Naive thymus-derived CD8-positive, alpha-beta T cell (primary cell): ENCODE data around the gene ZDHHC14. TPM values are rescaled to one million over a fixed set of nuclear protein-coding genes. Genes with fewer than 3 reads are reported as not detected.
A peak's percentile ranks its signal among the peaks of the same experiment; 100 is the strongest.
"Not testable (repeated sequence)": the region's sequence is repeated elsewhere in the genome, so short reads cannot be mapped to it uniquely, and the experiment has no call there.

Experiments
- ATAC-seq, 2 donors: fragments of 150-1000 bp; cut with Tn5 transposase in 1 of 2; sonication (Bioruptor Pico), chemical (Tn5 transposase) in 1 of 2; 1 replicate in 1 of 2; 2 replicates in 1 of 2; pipeline ENCODE4 v1.10.0; 2021; ENCODE audit warnings: mild to moderate bottlenecking in 2 of 2, moderate library complexity in 2 of 2
- POLR2A ChIA-PET: fragments of 350-600 bp; sonication (Branson Sonifier 250); formaldehyde crosslinking; loops from one replicate; lab custom pipeline; 2021; ENCODE audit warnings: antibody characterized with exemption; lab: Charles Lee
- DNase-seq, 10 donors: peaks; one replicate each; pipeline versions ENCODE4 v3.0.0 to v3.0.0-alpha.2; 2020 to 2022
- H3K27ac Mint-ChIP-seq, 10 donors: one replicate each; pipeline ENCODE4 v1.8.0; 2020 to 2022; ENCODE audit warnings: mild to moderate bottlenecking in 10 of 10, mixed read lengths in 10 of 10, moderate library complexity in 4 of 10, inconsistent platforms in 1 of 10
- H3K27me3 Mint-ChIP-seq, 5 donors: one replicate each; pipeline ENCODE4 v1.8.0; 2021 to 2022; ENCODE audit warnings: mixed read lengths in 5 of 5
- H3K36me3 Mint-ChIP-seq, 3 donors: one replicate each; pipeline ENCODE4 v1.8.0; 2020 to 2022; ENCODE audit warnings: mixed read lengths in 3 of 3, mild to moderate bottlenecking in 2 of 3, inconsistent platforms in 1 of 3
- H3K4me1 Mint-ChIP-seq, 4 donors: one replicate each; pipeline ENCODE4 v1.8.0; 2021 to 2022; ENCODE audit warnings: mixed read lengths in 4 of 4
- H3K4me3 Mint-ChIP-seq, 10 donors: one replicate each; pipeline ENCODE4 v1.8.0; 2020 to 2022; ENCODE audit warnings: mild to moderate bottlenecking in 10 of 10, mixed read lengths in 10 of 10, moderate library complexity in 6 of 10, inconsistent platforms in 1 of 10
- H3K9me3 Mint-ChIP-seq, 9 donors: one replicate each; pipeline ENCODE4 v1.8.0; 2020 to 2022; ENCODE audit warnings: mixed read lengths in 9 of 9, mild to moderate bottlenecking in 3 of 9, inconsistent platforms in 1 of 9, moderate library complexity in 1 of 9
- polyA plus RNA-seq, 3 donors: library from polyadenylated mRNA; unstranded; fragments of 300-500 nt; fragmentation: Illumina TruSeq; gene quantifications; one replicate each; pipeline ENCODE4 v1.2.3, GENCODE V29; 2021
- total RNA-seq, 8 experiments: library from RNA in 2 of 8; stranded (reverse) in 2 of 8; gene quantifications; one replicate each; pipeline ENCODE4 v1.2.3 and lab custom pipeline; 2021 to 2026

Gene ZDHHC14
- total and polyA plus RNA-seq, 5 experiments from 2014 or later, result 0.09 to 1.9 (median 1.4) TPM

DNA sequence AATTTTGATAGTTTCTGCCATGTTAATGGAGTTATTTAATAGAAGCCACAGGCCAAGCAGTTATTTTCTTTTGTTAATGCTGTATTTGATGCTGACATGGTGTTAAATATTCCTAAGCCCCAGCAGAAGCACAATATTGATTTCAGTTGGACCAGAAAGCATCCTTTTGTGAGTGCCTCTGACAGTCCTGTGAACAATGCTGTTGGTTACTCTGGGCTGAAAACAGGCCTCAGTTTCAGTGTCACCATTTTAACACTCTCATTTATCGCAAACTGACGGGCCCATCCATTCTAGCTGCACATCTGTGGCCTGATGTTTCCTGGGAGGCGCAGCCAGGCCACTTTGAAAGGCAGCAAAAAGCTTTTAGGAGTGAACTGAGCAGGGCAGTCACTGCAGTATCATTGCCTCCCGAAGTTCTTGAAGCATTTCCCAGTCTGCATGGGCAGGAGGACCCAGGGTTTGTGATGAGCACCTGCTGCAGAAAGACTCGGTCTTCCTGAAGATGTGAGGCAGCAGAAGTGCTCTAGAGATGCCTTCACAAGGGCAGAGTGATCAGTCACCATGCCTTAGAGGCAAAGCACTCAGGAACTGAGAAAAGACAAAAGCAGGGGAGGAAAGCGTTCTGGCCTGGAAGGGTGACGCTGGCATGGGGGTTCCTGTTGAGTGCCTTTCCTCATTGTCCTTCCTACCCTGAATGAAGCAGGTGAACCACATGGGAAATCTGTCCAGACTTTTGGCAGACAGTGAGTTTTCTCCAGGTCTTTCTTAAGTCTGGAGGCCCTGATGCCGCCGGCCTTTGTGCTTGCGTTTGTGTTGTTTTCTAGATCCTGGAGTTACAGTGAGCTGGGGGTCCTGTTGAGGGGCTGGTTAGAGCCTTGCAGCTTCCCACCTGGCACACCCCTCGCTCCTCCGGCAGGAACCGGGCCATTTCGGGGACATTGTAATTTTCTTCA, 74.0 kb downstream of the ZDHHC14 start:
- H3K9me3 Mint-ChIP-seq, result no peaks in the 10 kb centered on the region
- ATAC-seq, result no peak

DNA sequence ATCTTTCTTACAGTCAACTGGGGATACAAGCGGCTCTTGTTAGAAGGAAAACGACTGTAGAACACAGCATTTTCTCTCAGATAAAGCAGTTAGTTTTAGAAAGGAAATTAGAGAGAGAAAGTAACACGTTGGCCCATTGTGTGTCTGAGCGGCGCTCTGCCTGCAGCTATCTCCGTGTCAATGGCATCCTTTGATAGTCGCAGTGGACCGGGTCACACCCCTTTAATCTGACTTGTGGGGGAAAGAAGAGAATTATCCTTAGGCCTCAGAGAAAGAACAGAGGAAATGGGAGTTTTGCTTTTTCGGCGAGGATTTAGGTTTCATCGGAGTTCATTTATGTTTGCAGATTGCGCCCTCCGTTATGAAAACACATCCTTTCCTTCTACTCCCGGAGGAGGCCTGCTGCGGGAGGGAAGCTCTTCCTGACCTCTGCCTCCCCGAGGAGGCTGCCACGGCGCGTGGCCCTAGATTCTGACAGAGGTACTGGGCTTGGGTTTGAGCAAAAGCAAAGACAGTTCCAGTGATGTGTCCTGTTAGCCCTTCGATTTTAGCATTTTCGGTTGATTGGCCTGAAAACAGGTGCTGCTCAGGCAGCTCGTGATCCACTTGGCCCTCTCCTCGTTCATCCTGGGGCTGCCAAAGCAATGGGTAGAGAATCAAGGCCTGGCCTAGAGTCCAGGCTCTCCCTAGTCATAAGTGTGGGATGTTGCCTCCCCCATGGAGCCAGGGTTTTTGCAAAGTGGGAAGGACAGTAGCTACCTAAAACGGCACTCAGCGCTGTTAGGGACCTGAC, 74.9 kb downstream of the ZDHHC14 start:
- no peaks in the 10 kb centered on the region for H3K36me3 Mint-ChIP-seq
- H3K4me3 Mint-ChIP-seq, result peak overlapping the region in 1 of 10 donors; percentile 5
- POLR2A ChIA-PET, result interaction anchor here (0.7 kb wide), 1 partner anchor 130 kb away, joined by 3 read pairs; no protein-coding TSS in a partner anchor
- peaks cover 0 to 1% (median 0%) of the 10 kb centered on the region in 5 donors for H3K27me3 Mint-ChIP-seq
- peak overlapping the region in 1 of 10 donors; percentile 65 for H3K27ac Mint-ChIP-seq
- peaks cover 4 to 30% (median 11%) of the 10 kb centered on the region in 4 donors for H3K4me1 Mint-ChIP-seq
- ATAC-seq (no peak), DNase-seq (no peak)
- H3K9me3 Mint-ChIP-seq, result no peaks in the 10 kb centered on the region

More for the DNA sequence above, 74.0 kb downstream of the ZDHHC14 start:
- Mint-ChIP-seq H3K4me1 (peaks cover 4 to 23% (median 10%) of the 10 kb centered on the region in 4 donors), H3K27me3 (peaks cover 0 to 1% (median 0%) of the 10 kb centered on the region in 5 donors), H3K27ac (no peak overlapping the region), H3K36me3 (no peaks in the 10 kb centered on the region), H3K4me3 (no peak overlapping the region)
- POLR2A ChIA-PET, result no interaction called here
- no peak for DNase-seq

DNA sequence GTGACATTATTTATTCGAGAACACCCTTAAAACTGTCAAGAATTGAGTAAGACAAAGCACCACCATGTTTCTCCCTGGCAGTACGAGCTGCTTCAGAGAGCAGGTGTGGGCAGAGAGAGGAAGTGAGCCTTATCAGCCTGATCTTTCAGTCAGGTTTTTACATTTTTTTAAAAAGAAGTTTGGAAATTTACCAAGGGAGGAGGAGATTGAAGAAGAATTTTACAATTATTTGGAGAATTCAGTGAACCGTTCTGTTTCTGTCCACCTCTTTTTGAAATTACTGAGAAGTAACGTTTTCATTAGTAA, 75.5 kb downstream of the ZDHHC14 start:
- POLR2A ChIA-PET, result interaction anchor here (0.7 kb wide), 1 partner anchor 130 kb away, joined by 3 read pairs; no protein-coding TSS in a partner anchor
- peaks cover 0 to 1% (median 0%) of the 10 kb centered on the region in 5 donors for H3K27me3 Mint-ChIP-seq
- peak in 2 of 10 donors; percentile 5 to 23 for DNase-seq
- H3K36me3 Mint-ChIP-seq, result no peaks in the 10 kb centered on the region
- H3K9me3 Mint-ChIP-seq, result no peaks in the 10 kb centered on the region
- H3K4me1 Mint-ChIP-seq, result peaks cover 4 to 35% (median 12%) of the 10 kb centered on the region in 4 donors
- ATAC-seq, result no peak
- peak overlapping the region in 4 of 10 donors; percentile 30 to 65 (median 34) for H3K27ac Mint-ChIP-seq
- peak overlapping the region in 1 of 10 donors; percentile 5 for H3K4me3 Mint-ChIP-seq

DNA sequence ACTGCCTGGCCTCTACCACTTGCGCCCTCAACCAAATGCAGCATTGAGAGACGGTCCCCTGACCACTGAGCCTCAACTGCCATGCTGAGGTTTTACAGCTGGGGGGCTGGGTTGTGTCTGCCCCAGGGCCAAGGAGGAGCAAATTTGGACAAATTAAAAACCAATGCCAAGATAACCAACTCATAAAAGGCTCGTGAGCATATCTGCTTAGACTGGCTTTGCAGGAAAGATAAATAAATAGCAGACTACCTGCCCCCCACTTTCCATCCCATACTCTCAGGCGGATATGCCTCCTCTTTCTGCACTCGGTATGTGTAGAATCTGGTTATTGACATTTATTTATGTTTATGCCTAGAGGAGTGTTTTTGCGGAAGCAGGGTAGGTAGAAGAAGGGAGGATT, 76.8 kb downstream of the ZDHHC14 start:
- Mint-ChIP-seq H3K36me3 (no peaks in the 10 kb centered on the region), H3K27ac (no peak overlapping the region), H3K4me3 (no peak overlapping the region), H3K4me1 (peaks cover 4 to 35% (median 12%) of the 10 kb centered on the region in 4 donors), H3K27me3 (peaks cover 0 to 1% (median 0%) of the 10 kb centered on the region in 5 donors), H3K9me3 (no peaks in the 10 kb centered on the region)
- DNase-seq (no peak), ATAC-seq (no peak)
- POLR2A ChIA-PET, result no interaction called here

DNA sequence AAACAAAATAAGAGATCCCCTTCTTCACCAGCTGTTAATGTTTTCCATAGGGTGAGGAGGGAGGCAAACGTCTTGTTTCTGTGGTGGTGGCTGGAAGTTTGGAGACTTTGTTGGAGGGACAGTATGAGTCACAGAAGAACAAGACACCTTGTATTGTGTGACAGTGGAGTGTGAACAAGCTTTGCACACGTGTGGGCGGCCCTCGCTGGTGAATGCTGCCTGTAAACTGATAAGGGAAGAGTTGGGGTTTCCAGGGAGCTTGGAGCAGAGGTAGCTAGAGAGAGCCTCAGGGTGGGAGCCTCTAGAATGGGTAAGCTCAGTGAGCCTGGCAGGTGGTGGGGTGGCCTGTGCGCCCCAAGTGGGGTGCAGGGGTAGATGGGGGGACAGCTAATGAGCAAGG, 78.3 kb downstream of the ZDHHC14 start:
- no peak overlapping the region for H3K4me3 Mint-ChIP-seq
- H3K9me3 Mint-ChIP-seq, result no peaks in the 10 kb centered on the region
- H3K4me1 Mint-ChIP-seq, result peaks cover 4 to 38% (median 12%) of the 10 kb centered on the region in 4 donors
- no peaks in the 10 kb centered on the region for H3K36me3 Mint-ChIP-seq
- ATAC-seq (no peak), DNase-seq (no peak)
- peak overlapping the region in 1 of 10 donors; percentile 68 for H3K27ac Mint-ChIP-seq
- POLR2A ChIA-PET, result no interaction called here
- peaks cover 0 to 1% (median 0%) of the 10 kb centered on the region in 5 donors for H3K27me3 Mint-ChIP-seq

DNA sequence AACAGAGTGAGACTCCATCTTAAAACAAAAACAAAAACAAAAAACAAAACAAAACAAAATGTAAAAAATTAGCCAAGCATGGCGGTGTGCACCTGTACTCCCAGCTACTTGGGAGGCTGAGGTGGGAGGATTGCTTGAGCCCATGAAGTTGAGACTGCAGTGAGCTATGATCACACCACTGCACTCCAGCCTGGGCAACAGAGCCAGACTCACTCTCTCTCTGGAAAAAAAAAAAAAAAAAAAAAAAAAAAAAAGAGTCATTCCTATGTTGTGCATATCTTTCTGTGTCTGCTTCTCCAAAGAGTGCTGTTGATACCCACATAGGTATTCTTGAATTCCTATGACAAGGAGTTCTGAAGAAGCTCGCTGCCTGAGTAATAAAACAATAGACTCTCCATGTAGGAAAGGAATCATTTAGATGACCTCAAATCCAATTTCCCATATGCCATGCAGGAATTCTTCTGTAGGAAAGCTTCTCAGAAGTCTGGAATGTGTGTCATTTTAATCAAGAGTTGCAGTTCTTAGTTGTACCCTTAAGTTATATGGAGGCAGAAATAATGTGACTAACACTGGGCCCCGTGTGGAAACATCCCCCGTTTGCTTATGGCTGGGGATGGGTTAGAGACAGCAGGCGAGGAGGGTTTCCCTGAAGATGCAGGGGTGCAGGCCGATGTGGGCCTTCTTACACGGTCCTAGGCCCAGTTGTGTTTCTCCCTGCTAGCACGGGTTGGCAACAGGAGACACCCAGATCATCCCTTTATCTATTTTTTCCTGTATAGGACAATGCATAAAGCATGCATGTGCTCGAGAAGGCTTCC, 79.4 kb downstream of the ZDHHC14 start:
- H3K4me3 Mint-ChIP-seq, result peak overlapping the region in 1 of 10 donors; percentile 11
- DNase-seq, result no peak
- peaks cover 4 to 46% (median 12%) of the 10 kb centered on the region in 4 donors for H3K4me1 Mint-ChIP-seq
- no peaks in the 10 kb centered on the region for H3K9me3 Mint-ChIP-seq
- no peaks in the 10 kb centered on the region for H3K36me3 Mint-ChIP-seq
- no peak for ATAC-seq
- H3K27ac Mint-ChIP-seq, result peak overlapping the region in 1 of 10 donors; percentile 44
- peaks cover 0 to 1% (median 0%) of the 10 kb centered on the region in 5 donors for H3K27me3 Mint-ChIP-seq
- POLR2A ChIA-PET, result interaction anchor here (0.6 kb wide), 1 partner anchor 463 kb away, joined by 3 read pairs; no protein-coding TSS in a partner anchor

DNA sequence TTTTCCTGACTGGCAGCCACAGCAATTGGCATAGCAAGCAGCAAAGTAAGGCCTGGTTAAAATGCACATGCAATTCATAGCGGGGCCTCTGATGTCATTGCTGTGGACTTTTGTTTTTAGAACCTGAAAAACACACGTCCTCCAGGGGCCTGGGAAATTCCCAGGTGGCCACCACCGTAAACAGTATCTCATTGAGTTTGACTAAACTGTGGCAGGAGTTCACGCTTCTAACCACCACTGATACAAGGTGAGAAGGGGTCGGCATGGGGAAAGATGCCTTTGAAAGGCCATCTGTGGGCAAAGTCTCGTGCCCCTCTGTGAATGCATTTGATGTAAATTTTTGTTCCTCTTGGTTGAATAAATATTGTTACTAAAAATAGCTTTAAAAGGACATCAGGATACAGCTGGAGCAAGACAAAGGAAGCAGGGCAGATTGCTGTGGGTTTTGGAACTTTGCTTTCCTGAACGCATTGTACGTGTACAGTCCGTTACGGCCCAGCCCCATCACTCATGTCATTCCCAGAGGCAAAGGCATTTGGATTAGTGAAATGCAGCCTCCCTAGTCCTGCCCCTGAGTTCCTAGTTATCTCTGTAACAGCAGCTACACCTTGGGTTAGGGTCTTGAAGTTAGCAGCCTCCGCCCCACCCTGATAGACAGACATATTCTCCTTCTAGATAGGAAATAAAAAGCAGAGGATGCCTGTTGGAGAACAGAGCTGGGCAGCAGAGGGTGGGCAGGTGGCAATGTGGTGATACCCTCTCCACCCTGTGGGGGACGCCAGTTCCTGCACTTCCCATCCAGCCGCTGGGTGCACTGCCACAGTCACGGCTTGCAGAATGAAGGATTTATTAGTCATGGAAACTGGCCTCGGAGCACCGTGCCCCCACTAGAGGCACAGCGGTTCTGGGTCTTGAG, 80.3 kb downstream of the ZDHHC14 start:
- H3K4me3 Mint-ChIP-seq, result peak overlapping the region in 1 of 10 donors; percentile 11
- DNase-seq, result peak in 2 of 10 donors; percentile 6 to 11
- POLR2A ChIA-PET, result no interaction called here
- H3K36me3 Mint-ChIP-seq, result no peaks in the 10 kb centered on the region
- H3K4me1 Mint-ChIP-seq, result peaks cover 3 to 40% (median 6%) of the 10 kb centered on the region in 4 donors
- H3K27me3 Mint-ChIP-seq, result peaks cover 0 to 1% (median 0%) of the 10 kb centered on the region in 5 donors
- ATAC-seq, result peak; percentile 37 to 48
- peak overlapping the region in 1 of 10 donors; percentile 44 for H3K27ac Mint-ChIP-seq
- no peaks in the 10 kb centered on the region for H3K9me3 Mint-ChIP-seq

DNA sequence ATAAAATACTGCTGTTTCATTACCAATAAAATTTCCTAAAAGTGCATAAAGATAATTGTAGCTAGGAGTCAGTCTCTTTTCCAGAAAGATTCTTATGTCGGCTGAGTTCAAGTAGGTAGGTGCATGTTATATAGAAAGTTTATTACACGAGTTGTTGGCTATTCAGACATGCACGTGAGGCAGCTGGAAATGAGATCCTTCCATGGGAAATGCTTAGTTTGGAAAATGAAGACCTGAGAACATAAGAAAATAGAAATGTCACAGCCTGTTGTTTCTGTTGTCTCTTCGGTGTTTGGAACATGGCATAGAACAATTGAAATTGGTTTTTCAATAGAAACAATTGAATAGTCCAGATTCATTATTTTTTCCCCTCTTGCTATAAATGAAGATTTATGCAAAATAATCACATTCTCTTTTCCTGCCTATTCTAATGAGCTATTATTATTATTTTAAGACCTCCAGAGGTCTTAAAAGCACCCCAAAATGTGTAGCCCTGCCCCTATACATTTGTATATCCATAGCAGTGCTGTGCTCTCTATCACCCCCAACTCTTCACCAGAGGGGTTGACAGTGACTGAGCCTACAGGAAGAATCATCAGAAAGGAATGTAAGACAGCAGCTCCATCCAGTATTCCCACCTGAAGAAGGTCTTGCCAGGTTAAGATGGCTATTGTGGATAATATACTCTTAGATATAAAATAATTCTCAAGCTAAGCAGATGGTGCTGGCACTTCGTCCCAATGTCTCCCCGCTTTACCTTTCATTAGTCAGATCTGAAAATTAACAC, 82.2 kb downstream of the ZDHHC14 start:
- no peak overlapping the region for H3K27ac Mint-ChIP-seq
- H3K9me3 Mint-ChIP-seq, result no peaks in the 10 kb centered on the region
- DNase-seq (no peak), ATAC-seq (no peak)
- H3K4me1 Mint-ChIP-seq, result peaks cover 0 to 30% (median 1%) of the 10 kb centered on the region in 4 donors
- H3K4me3 Mint-ChIP-seq, result no peak overlapping the region
- no peaks in the 10 kb centered on the region for H3K36me3 Mint-ChIP-seq
- POLR2A ChIA-PET, result no interaction called here
- peaks cover 0 to under 1% (median 0%) of the 10 kb centered on the region in 5 donors for H3K27me3 Mint-ChIP-seq

DNA sequence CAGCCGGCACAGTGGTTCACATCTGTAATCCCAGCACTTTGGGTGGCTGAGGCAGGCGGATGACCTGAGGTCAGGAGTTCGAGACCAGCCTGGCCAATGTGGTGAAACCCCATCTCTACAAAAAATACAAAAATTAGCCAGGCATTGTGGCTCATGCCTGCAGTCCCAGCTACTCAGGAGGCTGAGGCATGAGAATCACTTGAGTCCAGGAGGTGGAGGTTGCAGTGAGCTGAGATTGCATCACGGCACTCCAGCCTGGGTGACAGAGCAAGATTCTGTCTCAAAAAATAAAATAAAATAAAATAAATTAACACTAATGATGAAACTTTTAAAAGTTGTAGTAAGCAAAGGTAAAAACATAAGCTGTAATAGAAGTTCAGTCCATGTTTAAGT, 82.7 kb downstream of the ZDHHC14 start:
- H3K4me3 Mint-ChIP-seq, H3K36me3 Mint-ChIP-seq, H3K27ac Mint-ChIP-seq, H3K27me3 Mint-ChIP-seq, ATAC-seq, DNase-seq, H3K9me3 Mint-ChIP-seq: not testable (repeated sequence)
- POLR2A ChIA-PET, result interaction anchor here (0.6 kb wide), 1 partner anchor 10 kb away, joined by 3 read pairs; no protein-coding TSS in a partner anchor
- peaks cover 0 to 30% (median 1%) of the 10 kb centered on the region in 4 donors for H3K4me1 Mint-ChIP-seq

DNA sequence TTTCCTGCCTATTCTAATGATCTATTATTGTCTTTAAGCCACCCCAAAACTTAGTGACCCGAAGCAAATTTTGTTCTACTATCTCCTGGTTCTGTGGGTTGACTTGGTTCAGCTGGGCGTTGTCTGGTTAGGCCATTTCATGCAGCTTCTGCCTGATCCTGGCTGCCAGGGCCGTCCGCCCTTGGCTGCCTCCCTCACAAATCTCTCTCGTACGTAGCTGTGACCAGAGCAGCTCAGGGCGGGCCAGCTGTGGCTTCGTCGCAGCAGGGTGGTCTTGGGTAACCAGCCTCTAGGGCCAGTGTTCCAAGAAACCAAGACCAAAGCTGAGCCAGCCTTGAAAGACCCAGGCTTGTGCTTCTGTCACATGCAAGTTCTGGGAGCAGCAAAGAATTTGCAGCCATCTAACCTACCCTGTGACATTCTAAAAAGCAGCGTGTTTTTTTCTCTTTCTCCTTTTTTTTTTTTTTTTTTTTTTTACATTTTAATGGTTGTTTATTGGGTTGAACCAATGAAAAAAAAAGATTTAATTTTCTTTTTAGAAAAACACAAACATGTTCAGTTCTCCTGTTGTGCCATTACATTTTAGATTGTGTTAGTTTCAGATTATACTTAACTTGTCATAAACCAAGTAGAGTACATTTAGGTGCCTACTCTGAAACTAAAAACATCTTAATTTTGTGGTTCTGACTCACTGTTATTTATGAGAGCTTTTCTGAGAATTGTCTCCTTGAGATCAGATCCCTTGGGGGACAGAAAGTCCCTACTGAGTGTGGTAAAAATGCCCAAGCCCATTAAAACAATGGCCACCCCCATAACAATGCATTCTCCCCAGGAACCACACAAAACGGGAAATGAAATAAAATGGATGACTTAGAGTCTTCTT, 83.9 kb downstream of the ZDHHC14 start:
- Mint-ChIP-seq H3K27me3 (no peaks in the 10 kb centered on the region), H3K27ac (no peak overlapping the region), H3K9me3 (no peaks in the 10 kb centered on the region), H3K4me1 (peaks cover 0 to 24% (median 1%) of the 10 kb centered on the region in 4 donors), H3K36me3 (no peaks in the 10 kb centered on the region), H3K4me3 (no peak overlapping the region)
- POLR2A ChIA-PET, result no interaction called here
- DNase-seq (no peak), ATAC-seq (no peak)
